CD4-positive, alpha-beta T cell treated with Interleukin-15 for 4 hours (primary cell): ENCODE data around the gene PAPPA.

Source experiments
- DNase-seq: peaks from one replicate; pipeline ENCODE4 v3.0.0-alpha.2; 2020; ENCODE audit warnings: low spot score

PAPPA gene

GRCh38 chr9:116276651-116277121 is 123.1 kb downstream of the PAPPA start:
- no peak for DNase-seq

GRCh38 chr9:116278326-116278725 is 124.7 kb downstream of the PAPPA start:
- DNase-seq, result no peak

DNA sequence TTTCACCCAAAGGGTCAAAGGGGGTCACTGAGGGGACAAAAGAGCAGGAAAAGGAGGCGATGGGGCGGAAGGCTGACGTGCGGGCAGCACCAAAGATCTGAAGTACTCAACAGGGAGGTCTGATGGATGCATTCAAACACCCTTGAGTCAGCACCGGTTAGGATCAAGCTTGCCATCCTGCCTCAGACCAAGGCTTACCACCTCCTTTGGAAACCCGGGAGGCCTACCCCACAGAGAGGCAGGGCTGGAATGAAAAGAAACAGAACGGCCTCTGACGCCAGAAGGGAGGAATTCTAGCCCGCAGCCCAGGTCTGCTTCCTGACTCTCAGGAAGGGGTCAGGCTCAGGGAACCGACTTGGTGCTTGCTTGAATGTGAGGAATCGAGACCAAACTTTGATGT is 125.6 kb downstream of the PAPPA start:
- DNase-seq, result no peak

DNA sequence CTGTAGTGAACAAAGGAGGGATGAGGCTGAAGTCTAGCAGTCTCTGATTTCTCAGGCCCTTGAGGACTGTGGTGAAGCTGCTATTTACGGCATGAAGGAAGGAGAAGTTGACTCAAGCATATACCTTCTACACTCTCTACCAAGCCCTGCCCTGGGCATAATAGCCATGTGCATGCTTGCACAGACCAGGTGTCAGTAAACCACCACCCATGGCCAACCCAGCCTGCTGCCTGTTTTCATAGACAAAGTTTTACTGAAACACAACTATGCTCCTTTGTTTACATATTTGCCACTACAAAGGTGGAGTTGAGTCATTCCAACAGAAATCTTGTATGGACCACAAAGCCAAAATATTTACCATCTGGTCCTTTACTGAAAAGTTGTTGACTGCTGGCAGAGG is 126.9 kb downstream of the PAPPA start:
- no peak for DNase-seq

DNA sequence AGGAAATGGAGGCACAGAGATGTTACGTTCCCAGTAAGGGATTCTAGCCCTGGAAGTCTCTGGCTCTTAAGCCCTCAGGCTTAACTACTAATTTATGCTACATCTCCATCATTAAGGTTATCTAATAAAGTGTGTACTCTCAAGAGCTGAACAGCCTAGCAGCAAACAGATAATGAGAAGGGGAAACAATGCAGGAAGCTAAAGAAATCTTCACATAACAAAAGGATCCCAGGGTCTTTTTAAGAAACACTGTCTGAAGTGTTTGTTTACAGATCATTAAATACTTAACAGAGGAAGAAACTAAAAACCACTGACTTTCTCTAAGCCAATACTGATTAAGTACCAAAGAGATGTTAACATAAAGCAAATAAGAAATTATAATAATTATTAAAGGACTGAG is 129.0 kb downstream of the PAPPA start:
- DNase-seq, result no peak

- no peak for DNase-seq
These were observed 130.9 kb downstream of the PAPPA start for GRCh38 chr9:116284518-116284917.

DNA sequence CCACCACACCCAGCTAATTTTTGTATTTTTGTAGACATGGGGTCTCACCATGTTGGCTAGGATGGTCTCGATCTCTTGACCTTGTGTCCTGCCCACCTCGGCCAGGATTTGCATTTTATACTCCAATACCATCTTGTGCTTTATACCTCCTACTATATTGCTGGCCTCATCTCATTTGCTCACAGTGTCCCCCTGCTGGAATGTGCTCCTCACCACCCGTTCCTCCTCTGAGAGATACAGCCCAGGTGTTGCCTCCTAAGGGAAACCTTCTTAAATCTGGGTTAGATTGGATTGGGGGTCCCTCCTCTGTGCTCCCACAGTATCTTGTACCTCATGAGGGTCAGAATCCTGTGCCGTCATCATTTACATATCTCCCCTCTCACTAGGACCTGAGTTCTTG is 131.7 kb downstream of the PAPPA start:
- no peak for DNase-seq

- DNase-seq, result no peak
These were observed 132.7 kb downstream of the PAPPA start for GRCh38 chr9:116286297-116286696.

DNA sequence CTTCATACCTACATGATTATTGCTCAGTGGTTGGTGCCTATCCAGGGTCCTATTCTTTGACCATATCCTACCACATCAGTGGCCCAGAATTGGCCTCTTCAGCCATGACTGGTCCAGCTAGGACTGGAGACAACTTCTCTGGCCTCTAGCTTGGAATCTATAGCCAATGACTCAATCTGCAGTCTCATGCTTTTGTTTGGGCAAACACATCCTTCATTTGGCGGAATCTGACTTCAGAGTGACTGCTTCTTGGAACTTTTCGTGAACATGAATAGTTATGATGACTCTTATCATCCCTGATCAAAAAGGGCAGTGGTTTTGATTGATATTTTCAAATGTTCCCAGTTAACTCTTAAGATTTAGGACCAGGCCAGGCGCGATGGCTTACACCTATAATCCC is 134.1 kb downstream of the PAPPA start:
- DNase-seq, result no peak

DNA sequence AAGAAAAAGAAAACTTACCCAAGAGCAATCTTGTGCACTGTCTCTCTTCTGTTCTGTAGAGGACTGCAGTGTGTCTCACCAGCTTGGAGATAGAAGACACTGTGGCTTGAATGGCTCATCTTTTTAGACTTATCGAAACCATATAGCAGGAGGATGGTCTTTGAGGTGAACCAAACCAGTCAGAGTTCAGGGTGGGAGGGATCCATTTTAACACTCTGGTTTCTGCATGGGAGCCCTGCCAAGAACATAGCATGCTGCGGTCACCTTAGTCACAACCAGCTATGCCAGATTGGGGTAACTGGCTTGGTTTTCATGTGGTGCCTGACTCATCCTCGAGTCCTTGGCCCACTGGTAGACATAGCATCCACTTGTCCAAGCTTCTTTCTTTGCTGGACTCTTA is 135.1 kb downstream of the PAPPA start:
- no peak for DNase-seq

DNA sequence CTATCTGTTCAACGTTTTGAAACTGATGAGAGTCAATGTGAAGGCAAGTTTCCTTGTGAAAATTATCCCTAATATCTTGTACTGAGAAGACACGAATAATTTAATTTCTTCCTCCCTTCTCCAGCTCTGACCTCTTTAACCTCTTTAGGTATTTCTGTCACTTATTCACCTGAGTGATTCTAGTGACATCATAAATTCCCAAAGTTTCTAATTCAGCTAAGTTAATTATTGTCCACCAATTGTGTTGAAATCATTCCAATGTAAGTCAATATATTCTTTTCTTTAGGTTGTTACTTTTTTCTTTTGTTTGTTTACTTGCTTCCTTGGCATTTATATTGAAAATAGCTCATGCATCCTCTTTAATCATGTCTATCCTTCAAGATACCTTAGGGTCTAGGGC is 143.8 kb downstream of the PAPPA start:
- no peak for DNase-seq

GRCh38 chr9:116298249-116298648 is 144.7 kb downstream of the PAPPA start:
- no peak for DNase-seq

- no peak for DNase-seq
These were observed 145.3 kb downstream of the PAPPA start for GRCh38 chr9:116298878-116299391.

DNA sequence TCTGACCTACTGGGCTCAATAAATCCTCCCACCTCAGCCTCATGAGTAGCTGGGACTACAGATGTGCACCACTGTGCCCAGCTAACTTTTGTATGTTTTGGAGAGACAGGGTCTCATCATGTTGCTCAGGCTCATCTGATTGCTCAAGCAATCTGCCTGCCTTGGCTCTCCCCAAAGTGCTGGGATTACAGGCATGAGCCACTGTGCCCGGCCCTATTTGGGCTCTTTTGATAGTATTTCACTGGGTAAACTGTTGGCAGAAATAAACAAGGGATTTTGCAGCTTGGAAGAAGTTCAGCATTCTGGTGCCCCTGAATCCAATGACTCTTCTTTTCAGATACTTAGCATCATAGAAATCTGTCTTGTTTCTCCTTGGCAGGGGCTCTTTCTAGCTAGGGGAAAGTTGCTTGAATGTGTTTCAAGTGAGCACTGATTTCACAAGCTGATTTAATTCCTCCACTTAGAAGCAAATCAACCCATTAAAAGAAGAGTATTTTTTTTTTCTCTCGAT is 146.8 kb downstream of the PAPPA start:
- DNase-seq, result no peak

- no peak for DNase-seq
These were observed 149.7 kb downstream of the PAPPA start for GRCh38 chr9:116303270-116303669.

DNA sequence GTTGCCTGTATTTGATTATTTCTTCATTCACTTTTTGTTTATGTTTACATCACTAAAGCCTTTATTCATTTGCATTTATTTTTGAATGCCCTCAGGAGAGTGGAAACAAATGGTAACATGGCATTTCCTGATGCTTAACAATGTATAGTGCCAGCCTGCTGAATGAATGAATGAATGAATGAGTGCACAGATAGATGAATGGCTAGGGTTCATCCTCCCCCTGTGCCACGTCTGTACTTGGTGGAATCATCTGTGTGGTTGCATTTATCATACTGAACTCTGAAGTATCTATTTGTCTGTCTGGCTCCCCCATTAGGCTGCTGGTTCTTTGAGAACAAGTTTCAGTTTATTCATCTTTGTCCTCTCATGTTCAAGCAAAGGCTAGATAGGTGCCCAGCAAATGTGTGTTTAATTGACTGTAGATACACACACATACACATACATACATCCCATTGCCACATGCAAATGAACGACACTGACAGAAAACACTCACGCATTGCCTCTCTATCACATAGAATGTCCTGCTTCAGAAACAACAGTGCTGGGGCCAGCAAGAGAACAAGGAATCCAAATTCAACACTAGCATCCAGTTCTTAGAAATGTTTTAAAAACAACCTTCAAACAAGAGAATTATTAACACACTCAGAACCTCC is 150.4 kb downstream of the PAPPA start:
- no peak for DNase-seq

DNA sequence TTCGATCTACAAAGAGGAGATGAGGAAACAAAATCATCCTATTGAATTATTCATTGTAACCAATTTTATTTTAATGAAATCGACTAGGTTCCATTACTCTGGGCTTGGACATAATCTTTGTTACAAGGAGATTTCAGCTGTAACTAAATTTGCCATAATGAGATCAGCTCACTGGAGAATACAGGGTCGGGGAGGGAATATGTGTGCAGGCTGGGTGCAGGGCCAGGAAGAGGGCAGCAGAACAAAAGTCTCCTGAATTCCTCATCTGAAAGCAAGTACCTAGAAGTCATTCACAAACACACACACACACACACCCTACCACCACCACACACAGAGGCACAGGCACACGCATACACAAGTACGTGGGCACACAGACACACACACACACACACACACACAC is 151.2 kb downstream of the PAPPA start:
- no peak for DNase-seq

- no peak for DNase-seq
These were observed 154.5 kb downstream of the PAPPA start for GRCh38 chr9:116308076-116308475.

DNA sequence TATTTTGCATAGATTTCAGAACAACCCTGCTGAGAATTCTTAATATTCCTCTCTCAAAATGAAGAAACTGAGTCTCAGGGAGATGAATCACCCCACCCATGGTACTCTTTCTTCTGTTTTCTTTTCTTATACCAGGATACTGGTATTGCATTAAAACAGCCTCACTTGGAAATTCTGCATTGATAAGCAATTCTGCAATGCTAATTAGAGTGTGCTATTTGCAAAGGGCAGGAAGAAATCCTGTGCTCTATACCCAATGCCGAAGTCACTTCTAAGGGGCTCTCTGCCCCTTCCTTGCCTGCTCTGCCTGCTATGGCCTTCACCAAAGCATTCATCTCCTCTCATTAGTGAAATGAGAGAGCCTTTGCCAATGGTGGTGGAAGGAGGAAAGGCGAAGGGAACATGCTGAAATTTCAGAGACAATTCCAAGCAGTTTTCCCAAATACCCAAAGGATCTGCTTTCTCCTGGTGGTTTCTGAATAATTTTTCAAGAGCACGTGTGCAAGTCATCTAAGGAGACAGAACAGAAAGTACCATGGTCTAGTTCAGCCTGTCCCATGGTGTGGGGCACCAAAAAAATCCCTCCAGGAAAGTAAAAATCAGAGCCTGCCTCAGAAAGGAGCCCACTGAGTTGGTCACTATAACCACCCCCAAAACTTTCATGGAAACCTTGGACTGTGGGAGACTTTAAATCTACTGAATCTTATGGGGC is 156.5 kb downstream of the PAPPA start:
- no peak for DNase-seq

DNA sequence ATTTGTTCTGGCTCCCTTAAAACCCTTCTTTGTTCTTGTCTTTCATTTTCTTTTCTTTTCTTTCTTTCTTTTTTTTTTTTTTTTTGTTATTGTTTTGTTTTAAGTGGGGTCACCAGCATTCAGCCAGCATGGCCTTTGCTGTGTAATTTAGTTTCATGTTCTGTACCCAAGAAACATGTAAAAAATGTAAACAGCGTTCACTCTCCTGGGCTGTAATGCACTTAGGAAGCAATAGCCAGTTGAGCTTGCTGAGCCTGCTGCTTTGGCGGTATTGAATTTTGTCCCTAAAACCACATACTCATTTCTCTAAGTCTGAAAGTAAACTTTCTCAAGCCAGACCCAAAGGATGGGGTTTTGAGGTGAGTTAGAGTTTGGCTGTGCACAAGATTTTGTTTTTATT is 158.6 kb downstream of the PAPPA start:
- DNase-seq, result no peak

DNA sequence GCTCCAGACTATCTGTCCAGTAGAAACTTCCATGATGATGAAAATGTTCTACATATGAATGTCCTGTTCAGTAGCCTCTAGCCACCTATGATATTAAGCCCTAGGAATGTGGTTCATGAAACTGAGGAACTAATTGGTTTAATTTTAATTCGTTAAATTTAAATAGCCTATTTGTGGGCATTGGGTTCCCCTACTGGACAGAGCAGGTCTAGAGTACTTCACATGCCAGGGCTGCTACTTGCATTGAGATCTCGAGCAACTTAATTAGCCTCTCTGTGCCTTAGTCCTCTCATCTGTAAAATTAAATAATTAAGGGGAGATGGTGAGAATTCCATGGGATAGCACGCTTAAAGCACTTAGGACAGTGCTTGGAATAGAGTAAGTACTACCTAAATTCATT is 160.0 kb downstream of the PAPPA start:
- no peak for DNase-seq

DNA sequence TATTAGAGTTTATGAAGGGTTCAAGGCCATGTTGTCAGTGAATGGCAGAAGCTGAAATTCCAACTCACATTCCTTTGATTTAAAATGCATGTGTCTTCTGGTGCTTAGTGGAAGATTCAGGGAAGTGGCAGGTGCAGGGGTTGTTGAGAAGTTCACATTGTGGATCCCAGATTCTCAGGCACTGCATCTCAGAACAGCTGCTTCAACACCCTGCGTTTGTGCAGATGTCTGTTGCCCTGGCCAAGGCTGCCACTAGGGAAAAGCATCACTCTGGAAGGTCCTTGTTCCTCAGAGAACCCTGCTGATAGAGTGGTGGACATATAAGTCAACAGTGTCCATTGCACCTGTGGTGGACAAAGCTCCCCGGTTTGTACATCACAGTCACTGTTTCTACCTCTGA is 162.7 kb downstream of the PAPPA start:
- no peak for DNase-seq

DNA sequence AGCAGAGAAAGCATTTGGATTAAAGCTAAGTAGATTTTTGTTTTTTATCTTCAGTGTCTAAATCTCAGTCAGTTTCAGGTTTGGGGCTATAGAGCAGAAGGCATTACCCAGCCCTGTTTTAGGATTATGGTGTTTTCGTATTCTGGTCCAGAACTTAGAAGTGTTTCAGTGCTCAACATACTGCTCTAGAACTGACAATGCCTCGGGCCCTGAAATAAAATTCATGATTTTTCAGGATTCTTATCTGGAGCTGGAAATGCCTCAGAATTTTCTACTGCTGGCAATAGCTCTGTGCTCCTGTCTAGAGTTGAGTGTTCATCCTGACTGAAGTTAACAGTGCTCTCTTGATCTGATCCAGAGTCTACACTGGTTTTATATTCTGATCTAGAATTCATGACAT is 163.9 kb downstream of the PAPPA start:
- DNase-seq, result no peak
